T1000 (cell line): ENCODE measurements around the gene RNASEH1.

Experiments used
- DNase-seq: peaks from one replicate; lab custom pipeline; 2025; ENCODE audit warnings: mixed read lengths; lab: John Stamatoyannopoulos, UW

The RNASEH1 gene

GRCh38 chr2:3558205-3559014 is at the start of gene RNASEH1:
Gene RNASEH1, minus strand, starts transcription at chr2:3558333. Its CDS starts 73 bp downstream, at chr2:3558260.
- DNase-seq = peak; percentile 95

GRCh38 chr2:3606370-3607201 is 48.5 kb upstream of the RNASEH1 start:
- DNase-seq = no peak

DNA sequence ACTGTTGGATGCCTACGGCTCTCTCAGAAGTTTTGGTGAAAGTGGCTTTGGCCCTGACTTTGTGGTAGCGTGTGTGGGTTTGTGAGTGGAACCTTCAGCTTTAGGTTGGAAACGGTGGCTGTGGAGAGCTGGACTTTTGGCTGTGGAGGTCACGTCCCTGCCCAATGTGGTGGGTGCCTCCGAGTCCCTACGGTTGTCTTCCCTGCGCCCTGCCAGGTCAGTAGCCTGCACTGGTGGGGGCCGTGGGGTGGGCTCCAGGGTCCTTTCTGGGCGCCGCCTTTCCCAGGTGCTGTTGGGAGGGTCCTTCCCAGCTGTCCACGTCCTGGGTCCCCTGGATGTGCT is 47.9 kb upstream of the RNASEH1 start:
- no peak for DNase-seq

GRCh38 chr2:3604991-3605961 is 47.1 kb upstream of the RNASEH1 start:
- DNase-seq = peak; percentile 68

DNA sequence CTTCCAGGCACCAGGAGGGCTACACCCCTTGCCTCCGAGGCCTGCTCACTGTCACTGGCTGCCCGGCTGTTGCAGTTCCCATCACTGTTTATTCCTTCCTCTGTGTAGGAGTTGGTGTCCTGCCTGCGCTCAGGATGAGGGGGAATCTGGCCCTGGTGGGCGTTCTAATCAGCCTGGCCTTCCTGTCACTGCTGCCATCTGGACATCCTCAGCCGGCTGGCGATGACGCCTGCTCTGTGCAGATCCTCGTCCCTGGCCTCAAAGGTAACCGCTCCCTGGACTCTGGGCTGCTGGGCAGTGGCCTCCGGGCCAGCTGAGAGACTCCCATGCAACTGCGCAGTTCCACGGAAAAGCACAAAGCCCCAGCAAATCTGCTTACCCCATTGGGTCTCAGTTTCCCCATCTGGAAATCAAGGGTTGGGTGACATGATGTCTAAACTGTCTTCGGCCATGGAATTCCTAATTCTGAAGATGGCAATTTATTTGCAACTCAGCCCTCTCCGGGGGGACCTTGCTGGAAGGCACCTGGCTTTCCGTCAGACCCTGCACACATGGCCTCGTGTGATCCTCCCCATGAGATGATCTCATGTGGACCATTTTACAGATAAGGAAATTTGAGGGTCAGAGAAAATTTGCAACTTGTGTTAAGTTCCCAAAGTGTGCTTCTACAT is 46.2 kb upstream of the RNASEH1 start:
- no peak for DNase-seq

GRCh38 chr2:3603536-3604206 is 45.5 kb upstream of the RNASEH1 start:
- no peak for DNase-seq

DNA sequence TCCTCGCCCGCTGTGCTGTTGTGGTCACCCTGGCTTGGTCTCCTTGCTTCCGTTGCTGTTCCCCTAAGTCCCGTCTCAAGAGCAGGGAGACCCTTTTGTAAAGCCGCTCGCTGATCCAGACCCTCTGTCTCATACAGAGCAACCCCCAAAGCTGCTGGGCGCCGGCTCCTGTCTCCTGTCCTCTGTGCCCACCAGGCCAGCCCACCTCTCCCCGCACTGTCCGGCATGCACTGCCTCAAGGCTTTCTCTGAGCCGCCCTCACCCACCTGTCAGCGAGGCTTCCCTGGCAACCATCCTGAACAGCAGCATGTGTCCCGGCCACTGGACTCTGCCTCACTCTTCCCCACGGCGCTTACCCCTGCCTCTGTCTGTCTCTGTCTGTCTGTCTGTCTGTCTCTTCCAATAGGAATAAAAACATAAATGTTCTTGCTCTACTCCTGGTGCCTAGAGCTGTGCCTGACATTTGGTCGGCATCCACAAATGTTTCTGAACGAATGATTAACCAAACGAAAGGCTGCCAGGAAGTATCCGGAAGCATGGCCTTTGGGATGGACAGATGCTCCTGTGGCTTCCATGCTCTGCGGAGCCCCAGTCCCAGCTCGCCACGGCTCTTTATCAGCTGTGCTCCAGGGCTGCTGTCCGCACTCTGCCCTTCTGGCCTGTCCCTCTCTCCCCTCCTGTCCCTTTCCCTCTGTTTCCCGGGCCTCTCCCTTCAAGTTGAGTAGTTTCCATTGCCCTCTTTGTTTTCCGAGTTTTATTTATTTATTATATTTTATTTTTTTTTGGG is 44.6 kb upstream of the RNASEH1 start:
- DNase-seq = no peak

- DNase-seq = no peak
Measured at GRCh38 chr2:3601561-3602271, 43.6 kb upstream of the RNASEH1 start.

GRCh38 chr2:3600256-3600855 is 42.2 kb upstream of the RNASEH1 start:
- no peak for DNase-seq

- DNase-seq = no peak
Measured at GRCh38 chr2:3598912-3599854, 41.0 kb upstream of the RNASEH1 start.

DNA sequence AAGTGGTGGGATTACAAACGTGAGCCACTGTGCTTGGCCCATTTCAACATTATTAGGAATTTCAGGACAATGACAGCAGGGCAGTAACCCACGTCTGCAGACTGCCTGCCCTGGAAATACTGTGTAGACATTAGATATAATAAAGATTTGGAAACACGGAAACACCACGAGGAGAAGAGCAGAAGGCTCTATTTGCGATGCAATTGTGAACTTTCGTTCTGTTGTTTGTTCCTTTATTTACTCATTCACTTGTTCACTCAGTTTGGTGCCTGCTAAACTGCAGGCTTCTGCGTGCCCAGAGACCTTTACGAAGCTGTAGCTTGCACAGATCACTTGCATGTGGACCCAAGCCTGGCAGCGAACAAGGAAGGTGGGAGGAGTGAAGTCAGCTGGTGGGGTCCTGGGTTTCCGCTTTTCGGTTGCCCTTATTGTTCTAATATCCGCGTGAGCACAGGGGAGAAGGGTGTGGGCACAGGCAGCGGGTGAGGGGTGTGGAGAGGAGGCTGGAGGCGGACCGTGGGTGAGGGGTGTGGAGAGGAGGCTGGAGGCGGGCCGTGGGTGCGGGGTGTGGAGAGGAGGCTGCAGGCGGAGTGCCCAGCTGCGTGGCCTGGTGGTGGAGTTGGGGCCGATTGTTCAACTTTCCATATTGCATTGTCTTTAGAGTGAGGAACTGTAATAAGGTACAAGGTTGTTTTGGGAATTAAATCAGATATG is 40.2 kb upstream of the RNASEH1 start:
- no peak for DNase-seq

GRCh38 chr2:3597567-3597966 is 39.4 kb upstream of the RNASEH1 start:
- no peak for DNase-seq

- no peak for DNase-seq
Measured at GRCh38 chr2:3596901-3597417, 38.8 kb upstream of the RNASEH1 start.

DNA sequence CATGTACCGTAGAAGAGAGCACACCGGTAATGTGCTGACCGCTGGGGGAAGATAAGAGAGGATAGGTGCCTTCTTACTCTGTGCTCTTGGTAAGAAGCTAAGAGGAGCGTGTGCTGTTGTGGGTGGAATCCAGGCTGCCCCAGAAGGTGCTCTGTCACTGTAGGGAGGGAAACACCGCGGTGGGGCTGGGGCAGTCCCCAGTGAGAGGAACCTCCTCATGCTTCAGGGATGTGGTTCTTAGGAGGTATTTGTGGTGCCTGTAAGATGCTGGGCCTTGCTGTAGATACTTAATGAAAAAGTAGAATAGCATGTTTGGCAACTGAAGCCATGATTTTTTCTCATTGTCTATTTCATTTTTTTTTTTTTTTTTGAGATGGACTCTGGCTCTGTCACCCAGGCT is 37.9 kb upstream of the RNASEH1 start:
- no peak for DNase-seq

DNA sequence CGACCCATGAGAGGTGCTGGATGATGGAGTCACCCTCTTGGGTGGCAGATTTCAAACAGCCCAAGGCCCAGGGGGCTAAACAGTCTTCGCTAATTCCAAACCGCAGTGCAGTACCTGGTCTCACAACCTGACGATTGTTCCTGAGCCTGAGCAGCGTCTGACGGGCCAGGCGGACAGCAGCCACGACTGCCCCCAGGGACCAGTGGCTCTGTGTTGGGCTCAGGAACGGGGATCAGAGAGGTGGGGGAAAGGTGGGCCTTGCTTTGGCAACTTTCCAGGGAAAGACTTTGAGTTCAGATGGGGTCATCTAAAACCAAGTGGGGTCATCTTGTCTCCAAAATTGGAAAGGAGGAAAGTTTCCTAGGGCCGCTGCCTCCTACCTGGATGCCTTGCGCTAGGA is 37.3 kb upstream of the RNASEH1 start:
- DNase-seq = no peak

DNA sequence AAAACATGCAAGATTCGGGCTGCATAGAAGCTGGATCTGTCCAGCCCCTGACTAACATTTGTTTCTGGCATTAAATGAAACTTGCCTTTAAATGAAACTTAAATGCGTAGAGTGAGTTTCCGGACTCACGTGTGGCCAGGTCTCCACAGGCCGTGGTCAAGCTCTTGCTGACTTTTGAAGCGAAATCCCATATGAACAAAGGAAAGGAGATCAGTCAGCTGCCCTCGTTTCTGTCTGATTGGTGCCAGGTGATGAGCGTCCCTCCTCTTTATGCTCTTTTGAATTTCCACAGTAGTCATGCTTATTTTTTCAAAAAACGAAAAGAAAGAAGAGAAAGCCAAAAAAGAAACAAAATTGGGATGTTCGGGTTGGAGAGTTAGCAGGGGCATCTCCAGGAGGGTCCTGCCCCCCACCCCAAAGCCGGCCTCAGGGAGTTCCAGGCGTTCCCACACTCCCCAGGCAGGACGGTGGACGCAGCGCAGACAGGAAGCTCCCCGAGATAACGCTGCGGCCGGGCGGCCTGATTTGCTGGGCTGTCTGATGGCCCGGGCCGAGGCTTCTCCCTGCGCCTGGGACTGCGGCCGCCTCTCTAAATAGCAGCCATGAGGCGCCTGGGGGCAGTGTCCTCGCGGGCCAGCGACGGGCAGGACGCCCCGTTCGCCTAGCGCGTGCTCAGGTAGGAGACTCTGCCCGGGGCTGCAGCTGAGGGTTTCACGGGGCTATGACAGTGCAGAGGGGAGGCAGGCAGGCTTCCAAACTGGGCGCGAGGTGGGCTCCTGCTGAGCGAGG is 36.6 kb upstream of the RNASEH1 start, which contains the start of gene COLEC11:
Gene COLEC11, plus strand, starts transcription at position 620 of the 789 bp plus-strand sequence. CDS start 9,229 bp downstream, outside the sequence.
- DNase-seq = no peak
